8988T (cell line): Measurements from ENCODE around the gene SYT9.

Source experiments
- DNase-seq: peaks from one replicate; pipeline ENCODE4 v3.0.0; 2011

SYT9 gene

DNA sequence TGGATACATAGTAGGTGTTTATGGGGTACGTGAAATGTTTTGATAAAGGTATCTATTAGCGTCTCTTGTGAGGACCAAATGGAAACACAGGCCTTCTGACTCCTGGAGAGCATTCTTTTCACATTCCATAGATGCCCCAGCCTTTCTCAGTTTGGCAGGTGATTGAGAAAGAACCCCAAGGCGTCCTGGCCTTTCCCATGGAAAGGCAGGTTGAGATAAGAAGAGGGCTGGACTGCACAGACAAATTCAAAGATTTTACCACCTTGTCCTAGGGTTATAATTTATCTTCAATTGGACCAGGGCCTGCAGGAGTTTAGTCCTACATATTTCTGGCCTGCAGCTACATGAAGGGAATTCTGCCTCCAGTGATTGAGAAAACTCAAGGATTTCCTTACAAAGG lies 232.9 kb downstream of the SYT9 start:
- no peak for DNase-seq

DNA sequence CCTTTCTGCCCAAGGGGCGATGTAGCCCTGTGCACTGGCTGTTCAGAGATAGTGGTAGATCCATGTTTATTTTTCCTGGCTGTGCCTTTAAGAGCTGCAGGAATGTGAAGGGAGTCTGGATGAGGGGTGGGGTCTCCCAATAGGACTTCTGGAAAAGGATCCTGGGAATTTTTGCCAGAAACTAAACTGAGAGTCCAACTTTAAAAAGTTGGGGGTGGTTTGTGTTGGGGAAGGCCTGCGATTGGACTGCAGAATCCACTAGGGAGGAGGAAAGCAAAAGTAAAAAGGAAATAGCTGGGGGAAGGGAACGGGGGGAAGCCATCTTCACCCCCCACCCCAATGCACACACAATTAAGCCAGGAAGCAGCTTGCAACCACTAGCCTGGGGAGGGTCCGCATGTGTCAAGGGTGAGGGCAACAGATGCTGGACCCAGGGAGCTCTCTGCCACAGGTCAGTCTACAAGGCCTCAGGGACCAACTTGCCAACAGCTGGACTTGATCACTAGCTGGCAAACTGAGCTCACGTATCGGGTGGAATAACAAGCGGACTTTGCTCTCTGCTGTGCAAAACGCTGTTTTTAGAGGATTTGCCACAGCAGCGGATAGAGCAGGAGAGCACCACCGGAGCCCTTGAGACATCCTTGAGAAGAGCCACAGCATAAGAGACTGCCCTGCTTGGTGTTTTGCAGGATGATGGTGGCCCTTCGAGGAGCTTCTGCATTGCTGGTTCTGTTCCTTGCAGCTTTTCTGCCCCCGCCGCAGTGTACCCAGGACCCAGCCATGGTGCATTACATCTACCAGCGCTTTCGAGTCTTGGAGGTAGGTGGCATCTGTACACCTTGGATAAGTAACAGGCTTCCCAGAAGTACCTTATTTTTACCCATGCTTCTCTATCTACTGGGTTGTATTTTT lies 233.7 kb downstream of the SYT9 start, which contains the start of gene OLFML1:
TSS of gene OLFML1 (plus strand) at position 321 of the 912 bp plus-strand sequence. CDS start at position 691, 370 bp downstream.
- no peak for DNase-seq

DNA sequence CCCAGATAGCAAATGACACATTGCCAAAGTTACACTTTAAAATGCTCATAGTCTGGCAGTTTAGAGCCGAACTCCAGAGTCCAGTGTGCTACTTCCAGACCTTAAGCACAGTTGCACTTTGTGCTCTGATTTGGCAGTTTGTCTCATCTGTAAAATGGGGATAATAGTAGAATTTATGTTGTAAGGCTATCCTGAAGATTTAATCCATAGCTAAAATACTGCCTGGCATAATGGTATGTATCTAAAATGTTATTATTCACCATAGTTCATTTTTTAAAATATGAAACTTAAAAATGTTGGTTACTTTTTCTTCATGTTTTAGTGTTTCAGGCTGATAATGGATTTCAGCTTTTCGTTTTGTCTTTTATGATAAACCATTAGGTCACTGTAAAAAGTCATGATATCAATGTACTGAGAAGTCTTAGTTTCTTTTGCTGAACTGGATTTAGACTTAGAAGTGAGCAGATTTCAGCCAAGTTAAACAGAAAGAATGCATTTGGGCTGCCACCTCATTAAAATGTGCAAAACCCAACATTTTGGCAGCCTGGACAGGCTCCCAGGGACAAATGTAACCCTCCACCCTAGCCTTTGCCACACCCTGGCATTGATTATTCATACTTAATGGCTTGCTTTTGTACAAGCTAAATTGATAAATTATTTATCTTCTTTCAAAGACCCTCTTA lies 234.5 kb downstream of the SYT9 start:
- no peak for DNase-seq

DNA sequence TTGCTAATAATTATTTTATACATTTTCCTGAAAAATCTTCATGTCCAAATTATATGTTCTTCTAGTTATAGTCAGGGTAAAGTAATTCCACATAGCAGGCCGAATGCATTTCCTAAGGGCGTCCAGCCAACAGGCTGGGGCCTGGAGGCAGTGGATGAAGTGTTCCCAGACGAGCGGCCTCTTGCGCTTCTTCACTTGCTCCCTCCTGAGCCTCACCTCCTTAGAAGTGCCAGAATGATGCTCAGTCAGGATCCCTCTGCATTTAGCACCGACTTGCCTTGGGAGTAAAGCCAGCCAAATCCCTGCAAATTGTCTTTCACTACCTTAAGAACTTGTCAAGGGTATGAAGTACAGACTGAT lies 235.1 kb downstream of the SYT9 start:
- DNase-seq, result no peak

DNA sequence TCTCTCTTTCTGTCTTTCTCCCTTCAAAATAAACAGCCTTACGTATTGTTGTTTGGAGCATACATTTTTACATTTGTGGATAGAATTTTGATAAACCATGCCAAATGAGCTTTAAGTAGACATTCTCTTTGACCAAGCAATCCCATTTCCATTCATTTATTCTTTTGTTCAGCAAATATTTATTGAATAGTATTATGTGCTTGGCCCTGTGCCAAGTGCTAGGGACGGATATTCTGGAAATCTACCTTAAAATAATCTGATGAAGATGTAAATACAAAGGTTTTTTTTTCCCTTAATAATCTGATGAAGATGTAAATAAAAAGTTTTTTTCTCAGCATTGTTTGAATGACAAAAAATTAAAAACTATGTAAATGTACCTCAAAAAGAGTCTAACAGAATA lies 235.7 kb downstream of the SYT9 start:
- no peak for DNase-seq

DNA sequence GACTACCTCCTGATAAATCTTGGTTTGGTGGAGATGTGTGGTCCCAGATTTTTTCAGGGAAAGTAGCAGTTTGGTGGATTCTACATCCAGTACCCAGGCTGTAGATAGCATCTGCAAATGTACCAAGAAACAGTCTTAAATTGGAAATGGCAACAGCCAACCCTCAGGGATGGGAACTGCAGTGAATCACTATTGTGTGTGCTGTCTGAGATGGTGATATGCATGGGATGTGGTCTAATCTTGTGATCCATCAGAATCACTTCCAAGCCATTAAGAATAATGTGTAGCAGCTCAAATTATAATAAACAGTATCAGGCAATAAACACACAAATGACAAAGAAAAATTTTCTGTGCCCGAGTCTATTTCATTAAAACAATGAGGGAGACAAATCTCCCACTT lies 237.0 kb downstream of the SYT9 start:
- no peak for DNase-seq

DNA sequence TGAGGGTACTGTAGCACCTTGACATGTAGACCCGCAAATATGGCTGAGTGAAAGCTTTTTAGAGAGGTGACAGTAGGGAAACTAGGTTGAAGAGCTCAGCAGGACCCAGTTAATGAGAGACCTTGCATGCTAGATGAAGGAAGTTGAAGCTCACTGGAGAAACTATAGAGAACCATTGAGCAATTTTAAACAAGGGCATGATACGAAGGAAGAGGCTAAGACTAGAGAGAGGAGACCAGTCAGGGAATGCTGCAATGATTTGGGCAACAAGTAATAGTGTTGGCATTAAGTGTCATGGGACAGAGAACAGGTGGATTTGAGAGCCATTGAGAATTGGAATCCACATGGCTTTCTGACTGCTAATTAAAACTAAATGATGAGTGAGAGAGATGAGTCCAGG lies 237.7 kb downstream of the SYT9 start:
- no peak for DNase-seq

DNA sequence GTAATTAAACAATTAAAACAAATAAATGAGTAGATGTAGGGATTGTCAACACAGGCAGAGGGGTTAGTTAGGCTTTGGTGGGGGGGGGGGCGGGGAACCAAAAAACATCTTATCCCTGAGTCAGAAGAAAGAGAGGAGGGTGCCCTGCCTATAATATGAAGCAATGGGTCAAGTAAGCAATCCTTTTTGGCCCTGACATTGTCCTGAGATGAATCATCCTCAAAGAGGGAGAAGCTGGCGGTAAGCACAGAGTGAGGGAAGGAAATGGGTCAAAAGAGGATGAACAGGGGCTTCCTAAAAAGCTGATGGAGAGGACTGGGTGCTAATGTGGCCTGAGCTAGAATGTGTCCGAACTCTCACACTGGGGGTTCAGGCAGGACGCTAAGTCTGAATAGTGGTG lies 238.3 kb downstream of the SYT9 start:
- DNase-seq, result no peak

DNA sequence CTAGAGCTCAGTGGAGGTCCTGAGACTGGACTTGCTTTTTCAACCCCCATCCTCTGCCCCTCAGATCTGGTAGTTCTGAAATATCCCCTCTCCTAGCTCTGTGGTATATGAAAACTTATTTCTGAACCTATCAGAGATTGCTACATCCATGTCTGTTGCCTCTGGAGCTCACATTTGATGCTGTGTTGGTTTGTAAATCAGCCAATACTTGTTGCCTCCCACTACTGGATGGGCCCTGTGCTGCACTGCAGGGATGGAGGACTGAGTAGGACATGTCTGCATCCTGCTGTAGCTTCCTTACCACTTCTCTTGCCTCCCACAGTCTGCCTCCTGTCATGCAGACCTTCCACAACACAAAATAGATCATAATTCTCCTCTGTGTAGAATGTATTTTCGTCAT lies 238.8 kb downstream of the SYT9 start:
- no peak for DNase-seq

DNA sequence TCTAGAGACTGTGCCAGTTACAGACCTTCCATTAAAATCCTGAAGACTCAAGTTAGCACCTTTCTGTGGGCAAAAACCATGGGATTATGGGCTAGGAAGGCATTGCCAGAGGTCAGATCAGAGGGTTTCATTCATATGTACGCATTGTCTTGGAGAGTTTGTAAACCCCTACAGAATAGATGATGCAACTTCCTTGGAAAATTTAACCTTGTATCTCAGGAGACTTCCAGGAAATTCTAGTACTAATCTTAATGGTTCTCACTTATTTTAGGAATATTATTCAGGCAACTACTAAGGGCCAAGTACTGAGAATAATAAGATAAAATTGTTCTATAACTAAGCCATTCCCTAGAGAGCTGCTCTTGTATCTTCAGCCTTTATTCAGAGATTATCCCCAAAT lies 240.5 kb downstream of the SYT9 start:
- DNase-seq, result no peak

DNA sequence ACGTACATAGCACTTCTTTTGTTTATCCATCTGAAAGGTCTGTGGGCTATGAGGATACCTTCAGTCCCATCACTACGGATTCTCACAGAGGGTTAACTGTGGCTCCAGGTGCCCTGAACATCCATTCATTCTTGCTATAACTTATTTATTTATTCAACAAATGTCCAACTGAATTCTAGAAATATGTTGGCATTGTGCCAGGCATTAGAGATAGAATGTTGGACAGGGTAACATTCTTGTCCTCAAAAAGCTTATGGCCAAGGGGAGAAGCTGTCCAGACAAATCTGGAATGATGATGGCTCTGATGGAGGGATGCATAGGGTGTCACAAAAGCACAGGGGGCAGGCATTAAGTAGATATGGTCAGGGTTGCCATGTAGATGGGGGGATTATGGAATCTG lies 242.0 kb downstream of the SYT9 start:
- no peak for DNase-seq

DNA sequence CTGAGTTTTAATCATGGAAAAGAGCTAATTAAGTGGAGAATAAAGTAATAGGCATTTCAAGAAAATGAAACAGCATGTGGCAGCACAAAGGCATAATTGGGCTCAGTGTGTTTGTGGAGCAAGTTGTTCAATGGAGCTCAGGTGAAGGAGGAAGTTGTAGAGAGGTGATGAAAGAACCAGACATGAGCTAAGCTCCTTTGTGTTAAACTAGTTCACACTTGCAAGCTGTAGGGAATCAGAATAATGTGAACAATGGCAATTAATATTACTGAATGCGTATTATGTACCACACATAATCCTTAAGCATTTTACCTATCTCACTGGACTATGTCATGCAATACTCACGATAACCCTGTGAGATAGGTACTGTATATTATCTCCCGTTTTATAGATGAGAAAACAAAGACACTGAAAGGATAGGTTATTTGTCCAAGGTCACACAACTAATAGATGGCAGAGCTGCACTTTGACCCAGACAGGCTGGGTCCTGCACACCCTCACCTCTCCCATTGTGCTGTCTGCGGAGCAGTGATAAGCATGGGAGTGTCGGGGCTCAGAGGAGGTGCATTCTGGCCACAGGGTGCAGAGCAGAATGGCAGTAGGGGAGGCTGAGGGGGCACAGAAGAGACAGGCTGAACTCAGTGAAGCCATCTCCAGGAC lies 242.5 kb downstream of the SYT9 start:
- no peak for DNase-seq

DNA sequence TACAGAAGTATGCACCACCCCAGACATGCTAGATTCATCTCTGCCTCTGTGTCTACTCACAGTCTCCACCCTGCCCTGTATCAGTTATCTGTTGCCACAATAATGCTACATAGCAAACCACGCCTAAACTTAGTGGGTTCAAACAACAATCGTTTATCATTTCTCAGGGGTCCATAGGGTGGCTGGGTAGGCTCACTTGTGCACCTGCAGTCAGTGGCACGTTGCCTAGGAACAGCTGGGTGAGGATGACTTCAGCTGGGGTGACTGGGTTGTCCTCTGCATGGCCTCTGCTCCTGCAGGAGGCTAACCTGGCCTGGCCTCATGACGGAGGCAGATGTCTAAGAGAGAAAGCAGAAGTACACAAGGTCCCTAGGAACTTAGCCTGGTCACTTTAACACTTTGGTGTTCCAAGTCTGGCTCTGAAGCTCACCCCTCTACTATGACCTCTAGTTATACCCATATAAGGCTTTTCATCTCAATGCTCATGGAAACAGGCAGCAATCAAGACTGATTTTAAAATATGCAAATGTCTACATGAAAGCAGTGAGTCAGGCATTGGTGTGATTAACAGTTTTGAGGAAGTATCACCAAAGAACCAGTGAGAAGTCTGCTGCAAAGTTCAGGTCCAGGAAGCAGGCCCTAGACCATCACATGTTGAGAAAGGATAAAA lies 244.3 kb downstream of the SYT9 start:
- no peak for DNase-seq

DNA sequence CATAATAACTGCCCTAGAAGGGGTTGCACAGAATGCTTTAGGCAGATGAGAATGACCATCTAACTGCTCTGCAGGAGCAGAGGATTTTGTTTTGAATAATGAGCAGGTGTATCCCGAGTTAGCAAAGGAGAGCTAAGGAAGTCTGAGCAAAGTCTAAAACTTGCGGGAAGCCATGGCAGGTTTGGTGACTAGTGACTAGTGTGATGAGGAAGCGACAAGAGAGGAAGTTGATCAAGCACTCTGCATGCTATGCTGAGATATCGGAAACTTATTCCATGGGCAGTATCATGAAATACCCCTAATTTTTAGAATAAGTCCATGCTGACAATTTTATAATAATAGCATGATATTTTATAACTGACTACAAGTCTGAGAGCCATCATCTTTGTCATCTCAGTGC lies 246.5 kb downstream of the SYT9 start:
- no peak for DNase-seq

DNA sequence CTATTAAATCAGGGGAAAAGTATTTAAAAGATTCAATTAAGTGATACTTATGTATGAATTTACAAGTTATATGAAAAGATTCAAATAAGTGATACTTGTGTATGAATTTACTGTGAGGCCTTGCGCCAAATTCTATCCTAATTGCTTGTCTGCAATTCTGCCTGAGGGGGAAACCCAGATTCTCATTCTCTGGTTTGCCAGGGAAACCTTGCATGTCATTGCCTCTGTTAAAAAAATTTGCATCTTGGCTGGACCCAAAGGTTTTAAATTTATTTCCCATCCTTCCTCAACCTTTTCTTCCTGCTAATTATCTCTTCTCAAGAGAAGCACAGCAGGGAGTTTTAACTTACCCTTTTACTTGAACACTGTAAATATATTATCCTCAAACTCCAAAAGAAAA lies 247.4 kb downstream of the SYT9 start:
- DNase-seq, result no peak

DNA sequence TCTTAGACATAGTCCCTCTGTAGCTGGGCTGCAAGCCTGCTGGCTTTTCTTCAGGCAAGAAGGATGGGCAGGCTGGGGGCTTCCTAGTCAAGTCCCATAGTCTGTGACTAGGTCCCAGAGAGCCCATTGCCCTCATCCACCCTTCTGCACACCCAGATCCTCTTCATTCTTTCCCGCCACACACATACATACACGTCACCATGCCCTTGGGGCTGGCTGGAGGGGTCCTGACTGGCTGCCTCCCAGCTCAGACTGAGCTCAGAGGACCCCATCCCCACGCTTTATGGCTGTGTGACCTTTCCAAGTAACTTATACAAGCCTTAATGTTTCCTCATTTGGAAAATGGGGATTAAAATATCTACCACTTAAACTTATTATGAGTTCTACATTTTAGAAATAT lies 248.5 kb downstream of the SYT9 start:
- no peak for DNase-seq

DNA sequence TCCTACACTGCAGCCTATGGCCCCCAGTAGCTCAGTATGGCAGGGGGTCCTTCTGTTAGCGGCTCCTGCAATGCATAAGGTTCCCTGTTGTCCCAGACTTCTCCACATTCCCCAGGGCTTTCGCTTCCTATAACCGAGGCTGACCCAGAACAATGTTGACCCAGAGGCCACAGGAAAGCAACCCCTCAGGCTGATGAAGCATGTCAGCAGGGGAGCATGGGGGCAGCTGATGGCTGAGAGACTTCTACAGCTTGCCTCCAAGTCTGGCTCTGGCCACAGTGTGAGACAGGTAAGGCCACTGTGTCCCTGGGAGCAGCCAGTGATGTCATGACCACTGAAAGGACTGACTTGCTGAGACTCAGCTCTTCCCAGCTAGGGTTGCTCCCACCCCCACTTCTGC lies 249.5 kb downstream of the SYT9 start:
- no peak for DNase-seq

DNA sequence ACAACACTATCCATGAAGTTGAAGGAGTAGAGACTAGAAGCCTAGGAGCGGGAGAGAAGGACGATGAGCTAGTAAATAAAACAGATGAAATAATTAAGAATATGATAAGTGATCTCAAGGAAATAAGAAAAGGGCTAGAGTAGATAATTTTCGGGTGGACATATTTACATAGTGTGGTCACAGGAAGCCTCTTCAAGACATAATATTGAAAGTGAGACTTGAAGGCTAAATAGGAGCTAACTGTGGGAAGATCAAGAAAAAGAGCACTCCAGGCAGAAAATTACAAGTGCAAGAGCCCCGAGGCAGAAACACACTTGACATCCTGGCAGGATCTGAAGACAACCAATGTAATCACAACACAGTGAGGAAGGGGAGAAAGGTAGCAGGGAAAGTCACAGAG lies 250.2 kb downstream of the SYT9 start:
- DNase-seq, result no peak

DNA sequence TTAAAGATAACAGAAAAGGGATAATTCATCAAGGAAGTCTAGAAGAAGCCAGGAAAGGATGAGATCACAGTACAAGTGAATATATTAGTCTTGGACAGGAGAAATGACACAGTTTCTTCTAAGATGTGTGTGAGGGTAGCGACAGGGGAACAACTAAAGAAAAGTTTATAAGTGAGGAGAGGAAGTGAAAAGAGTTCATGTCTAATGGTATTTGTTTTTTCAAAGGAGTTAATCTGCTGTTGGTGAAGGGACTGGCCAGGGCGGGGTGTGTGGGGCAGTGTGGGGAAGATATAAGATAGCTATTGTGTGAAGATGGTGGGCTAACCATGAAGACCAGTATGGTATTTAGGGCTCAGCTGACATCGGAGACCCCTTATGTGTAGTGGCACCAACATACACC lies 254.5 kb downstream of the SYT9 start:
- no peak for DNase-seq

DNA sequence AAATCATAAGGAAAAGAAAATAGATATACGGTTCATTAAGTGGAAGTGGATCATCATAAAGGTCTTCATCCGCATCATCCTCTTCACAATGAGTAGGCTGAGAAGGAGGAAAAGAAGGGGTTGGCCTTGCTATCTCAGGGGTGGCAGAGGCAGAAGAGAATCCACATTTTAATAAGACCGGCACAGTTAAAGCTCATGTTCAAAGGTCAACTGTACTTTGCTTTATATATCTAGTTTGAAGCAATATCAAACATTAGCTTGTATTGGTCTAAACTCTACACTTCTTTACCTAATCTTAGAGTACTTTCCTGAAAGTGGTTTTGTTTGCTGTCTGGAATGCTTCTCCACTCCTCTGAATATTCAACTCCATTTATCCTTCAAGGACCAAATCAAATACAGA lies 256.4 kb downstream of the SYT9 start:
- no peak for DNase-seq

DNA sequence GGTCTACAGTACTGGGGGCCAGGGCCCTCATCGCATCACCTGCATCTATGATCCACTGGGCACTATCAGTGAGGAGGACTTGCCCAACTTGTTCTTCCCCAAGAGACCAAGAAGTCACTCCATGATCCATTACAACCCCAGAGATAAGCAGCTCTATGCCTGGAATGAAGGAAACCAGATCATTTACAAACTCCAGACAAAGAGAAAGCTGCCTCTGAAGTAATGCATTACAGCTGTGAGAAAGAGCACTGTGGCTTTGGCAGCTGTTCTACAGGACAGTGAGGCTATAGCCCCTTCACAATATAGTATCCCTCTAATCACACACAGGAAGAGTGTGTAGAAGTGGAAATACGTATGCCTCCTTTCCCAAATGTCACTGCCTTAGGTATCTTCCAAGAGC lies 258.3 kb downstream of the SYT9 start:
- DNase-seq, result no peak

DNA sequence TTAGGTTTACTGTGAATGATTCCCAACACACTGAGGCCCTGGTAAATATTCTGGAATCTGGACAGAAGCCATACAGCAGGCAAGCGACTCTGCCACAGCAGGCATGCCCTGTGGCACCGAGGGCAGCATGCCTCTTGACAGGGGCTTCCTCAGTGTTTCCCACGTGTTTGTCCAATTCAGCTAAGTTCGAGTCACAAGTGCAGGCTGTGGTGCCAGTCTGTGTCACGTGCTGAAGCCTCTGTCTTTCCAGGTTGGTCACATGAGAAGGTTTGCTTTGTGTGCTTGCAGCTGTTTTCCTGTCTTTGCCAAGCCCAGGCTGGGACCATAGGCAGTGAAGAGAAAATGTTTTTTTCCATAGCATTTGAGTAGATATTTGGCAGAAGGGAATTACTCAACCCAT lies 259.7 kb downstream of the SYT9 start:
- DNase-seq, result no peak

DNA sequence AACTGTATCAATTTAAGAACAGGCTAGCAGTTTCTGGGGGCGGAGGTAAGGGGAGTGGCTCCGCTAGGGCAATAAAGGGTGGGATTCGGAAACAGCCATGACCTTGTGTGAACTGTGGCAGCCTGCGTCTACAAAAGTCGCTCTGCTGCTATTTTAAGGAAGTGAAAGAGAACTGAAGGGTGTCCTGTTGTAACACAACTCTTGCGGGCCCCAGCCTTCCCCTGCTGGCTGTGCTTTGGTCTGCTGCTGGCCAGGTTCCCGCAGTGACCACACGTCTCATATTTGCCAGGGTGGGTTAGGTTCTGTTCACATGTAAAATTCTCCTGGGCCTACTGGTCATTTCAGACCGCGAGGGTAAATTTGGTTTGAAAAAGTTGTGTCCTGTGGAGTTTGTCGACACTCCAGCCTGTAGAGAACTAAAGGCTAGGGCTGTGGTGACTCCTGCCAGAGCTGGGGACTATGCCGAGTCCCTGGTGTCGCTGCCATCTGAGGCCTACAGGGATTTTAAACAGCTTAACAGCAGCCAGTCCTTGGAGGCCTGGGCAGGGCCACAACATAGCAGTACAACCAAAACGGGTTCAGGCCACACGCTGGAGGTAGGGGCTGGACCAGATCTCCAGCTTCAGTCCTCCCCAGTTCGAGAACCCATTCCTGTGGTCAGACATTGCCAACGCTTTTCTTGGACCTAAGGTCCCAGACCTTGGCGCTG lies 261.0 kb downstream of the SYT9 start:
- DNase-seq, result peak; percentile 38
